ENCODE data around the gene CCDC116. TPM values are rescaled to one million over a fixed set of nuclear protein-coding genes. Genes with fewer than 3 reads are reported as not detected.
"Not testable (repeated sequence)": the region's sequence is repeated elsewhere in the genome, so short reads cannot be mapped to it uniquely, and the experiment has no call there.

Gene CCDC116
- total RNA-seq, 1 experiment from 2014 or later = 0.33 TPM

GRCh38 chr22:21643533-21644357, 11.2 kb downstream of the CCDC116 start:
- no peaks in the 10 kb centered on the region for H3F3A ChIP-seq (ENCODE audit: insufficient read depth, low read depth)
- no peak for TF ChIP-seq EZH2 (IDR thresholded peaks at IDR 0.05; ENCODE audit: low read depth)
- TF ChIP-seq CTCF (conservative IDR thresholded peaks at IDR 0.05) = no peak
- no peaks in the 10 kb centered on the region for H3K79me2 ChIP-seq (ENCODE audit: low read depth)
- no peaks in the 10 kb centered on the region; the same call in 1 of the 2 replicates for H4K20me1 ChIP-seq (ENCODE audit: insufficient read depth)
- CTCF ChIA-PET = no interaction called here
- H3K27ac ChIP-seq = no peak overlapping the region
- H3K9me3 ChIP-seq (ENCODE audit: insufficient read depth, low read depth) = no peaks in the 10 kb centered on the region
- no peaks in the 10 kb centered on the region for H3K27me3 ChIP-seq (ENCODE audit: insufficient read depth, low read depth)
- peak overlapping the region; percentile 85 for H3K4me2 ChIP-seq
- no peaks in the 10 kb centered on the region; the same call in 1 of the 2 replicates for H3K4me1 ChIP-seq (replicated peaks; ENCODE audit: insufficient read depth)
- H3K9me2 ChIP-seq (ENCODE audit: insufficient read depth) = no peaks in the 10 kb centered on the region
- H3K4me3 ChIP-seq = no peak overlapping the region; the same call in 1 of the 2 replicates
- POLR2A ChIA-PET (ENCODE audit: unreplicated experiment) = no interaction called here
- no peak overlapping the region for H2AFZ ChIP-seq
- no peaks in the 10 kb centered on the region for H3K36me3 ChIP-seq (ENCODE audit: low read depth)
- no TSS peak for BruUV-seq (replicated peaks)
- DNase-seq = no peak
- intact Hi-C loops (cut with micrococcal nuclease; ENCODE audit: unreplicated experiment) = no loop called here

GRCh38 chr22:21645513-21645912, 13.0 kb downstream of the CCDC116 start:
- BruUV-seq (replicated peaks); POLR2A ChIA-PET (ENCODE audit: unreplicated experiment): not testable (repeated sequence)
- CTCF ChIA-PET = interaction anchor here (0.7 to 0.8 kb wide), 2 partner anchors 175 to 298 kb away, joined by 3 to 11 read pairs; no protein-coding TSS in a partner anchor

GRCh38 chr22:21646608-21647590, 14.3 kb downstream of the CCDC116 start:
- Histone ChIP-seq H3K27me3 (ENCODE audit: insufficient read depth, low read depth) (no peaks in the 10 kb centered on the region), H3K79me2 (ENCODE audit: low read depth) (no peaks in the 10 kb centered on the region), H4K20me1 (ENCODE audit: insufficient read depth) (no peaks in the 10 kb centered on the region; the same call in 1 of the 2 replicates), H3K36me3 (ENCODE audit: low read depth) (no peaks in the 10 kb centered on the region), H3K4me2 (no peak overlapping the region), H3K9me3 (ENCODE audit: insufficient read depth, low read depth) (no peaks in the 10 kb centered on the region), H2AFZ (no peak overlapping the region), H3K4me3 (no peak overlapping the region), H3K27ac (no peak overlapping the region), H3K9me2 (ENCODE audit: insufficient read depth) (no peaks in the 10 kb centered on the region), H3F3A (ENCODE audit: insufficient read depth, low read depth) (no peaks in the 10 kb centered on the region; the same call in 1 of the 2 replicates), H3K4me1 (replicated peaks; ENCODE audit: insufficient read depth) (0 out of 2 replicates have a peak, but pooled peaks cover 4% of the 10 kb centered on the region)
- POLR2A ChIA-PET (ENCODE audit: unreplicated experiment) = interaction anchor here (1.0 kb wide), 1 partner anchor 18 kb away, joined by 3 read pairs; no protein-coding TSS in a partner anchor
- TF ChIP-seq CTCF (conservative IDR thresholded peaks at IDR 0.05) = peak; percentile 80
- no peak for TF ChIP-seq EZH2 (IDR thresholded peaks at IDR 0.05; ENCODE audit: low read depth)
- BruUV-seq (replicated peaks) = no TSS peak
- CTCF ChIA-PET = interaction anchor here (0.6 to 0.8 kb wide), 2 partner anchors 16 to 703 kb away, joined by 3 read pairs; no protein-coding TSS in a partner anchor
- intact Hi-C loops (cut with micrococcal nuclease; ENCODE audit: unreplicated experiment) = no loop called here
- peak; percentile 51 to 59 for DNase-seq

More at GRCh38 chr22:21645513-21645912, 13.0 kb downstream of the CCDC116 start:
- DNase-seq; H3K79me2 ChIP-seq (ENCODE audit: low read depth); intact Hi-C loops (cut with micrococcal nuclease; ENCODE audit: unreplicated experiment); H2AFZ ChIP-seq; H3K27me3 ChIP-seq (ENCODE audit: insufficient read depth, low read depth); H3K4me3 ChIP-seq; H3K9me2 ChIP-seq (ENCODE audit: insufficient read depth); H3K4me1 ChIP-seq (replicated peaks; ENCODE audit: insufficient read depth); H4K20me1 ChIP-seq (ENCODE audit: insufficient read depth); H3F3A ChIP-seq (ENCODE audit: insufficient read depth, low read depth); H3K27ac ChIP-seq; H3K9me3 ChIP-seq (ENCODE audit: insufficient read depth, low read depth); H3K4me2 ChIP-seq; H3K36me3 ChIP-seq (ENCODE audit: low read depth): not testable (repeated sequence)
